ELR (cell line): ENCODE results near the gene NBDY.
"Not testable (repeated sequence)": the region's sequence is repeated elsewhere in the genome, so short reads cannot be mapped to it uniquely, and the experiment has no call there.

Experiments used
- DNase-seq: peaks from one replicate; pipeline ENCODE4 v3.0.0-alpha.2; 2015; ENCODE audit warnings: low read depth

Gene NBDY

DNA sequence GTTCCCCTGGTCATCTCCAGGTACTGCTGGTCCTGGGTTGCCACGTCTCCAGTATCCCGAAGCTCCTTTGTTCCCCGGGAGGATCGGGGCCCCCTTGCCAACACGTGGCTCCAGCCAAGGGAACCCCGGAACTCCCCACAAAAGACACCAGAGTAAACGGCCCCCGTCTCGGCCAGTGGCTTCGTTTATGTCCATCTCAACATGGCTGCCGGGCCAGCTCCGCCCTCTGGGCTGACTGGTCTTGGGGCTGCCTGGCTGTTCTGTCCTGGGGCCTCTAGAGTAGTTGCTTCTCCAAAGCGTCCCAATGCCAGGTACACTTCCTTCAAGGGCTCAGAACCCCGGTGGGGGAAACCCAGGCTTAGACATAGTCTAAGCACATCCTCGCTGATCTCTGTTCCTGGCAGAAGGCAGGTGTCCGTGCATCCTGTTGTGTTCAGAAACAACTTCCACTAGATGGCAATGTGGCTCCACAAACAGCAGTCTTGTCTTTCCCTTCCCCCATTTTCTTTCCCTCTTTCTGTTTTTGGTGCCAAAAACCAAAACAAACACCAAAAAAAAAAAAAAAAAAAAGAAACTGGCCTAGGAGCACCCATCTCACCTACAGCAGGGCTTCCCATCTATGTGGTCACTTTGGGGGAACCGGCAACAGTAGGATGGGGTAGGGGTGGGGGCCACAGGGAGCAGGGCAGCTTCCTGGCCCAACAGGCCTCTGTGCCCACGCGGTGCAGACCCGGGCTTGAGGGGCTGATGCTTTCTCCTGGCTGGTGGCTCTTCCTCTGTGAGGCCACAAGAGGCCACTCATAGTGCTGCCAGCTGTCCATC is 35.3 kb downstream of the NBDY start:
- peak; percentile 57 for DNase-seq

GRCh38 chrX:56764975-56765791 is 36.1 kb downstream of the NBDY start:
- DNase-seq, result no peak

DNA sequence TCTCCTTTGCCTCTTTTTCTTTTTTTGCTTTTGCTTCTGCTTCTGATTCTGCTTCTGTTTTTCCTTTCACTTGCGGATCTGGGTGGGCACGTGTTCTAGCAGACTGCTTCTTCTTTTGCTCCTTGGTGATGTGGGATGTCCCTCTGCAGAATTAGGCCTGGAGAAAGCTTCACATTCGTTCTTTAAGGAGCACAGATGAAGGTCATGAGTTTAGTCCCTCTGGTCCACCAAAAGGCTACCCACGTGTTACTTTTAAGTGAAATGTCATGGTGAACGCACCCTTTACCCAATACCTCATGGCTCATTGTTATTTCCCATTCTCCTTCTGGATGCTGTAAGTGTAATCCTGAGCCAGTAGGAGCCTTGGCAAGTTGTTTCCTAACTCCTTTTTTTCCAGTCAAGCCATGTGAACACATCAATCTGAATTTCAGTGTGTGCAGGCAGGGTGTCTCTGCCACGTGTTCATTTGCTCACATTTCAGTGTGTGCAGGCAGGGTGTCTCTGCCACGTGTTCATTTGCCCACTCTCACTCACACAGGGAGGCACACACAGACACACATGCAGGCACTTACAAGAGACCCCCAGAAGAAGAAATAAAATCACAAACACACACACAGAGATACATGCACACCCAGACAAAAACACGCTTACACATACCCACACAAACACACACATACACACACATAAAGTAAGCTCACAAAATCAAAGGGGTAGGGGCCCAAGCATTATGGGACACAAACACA is 36.9 kb downstream of the NBDY start:
- DNase-seq, result no peak

DNA sequence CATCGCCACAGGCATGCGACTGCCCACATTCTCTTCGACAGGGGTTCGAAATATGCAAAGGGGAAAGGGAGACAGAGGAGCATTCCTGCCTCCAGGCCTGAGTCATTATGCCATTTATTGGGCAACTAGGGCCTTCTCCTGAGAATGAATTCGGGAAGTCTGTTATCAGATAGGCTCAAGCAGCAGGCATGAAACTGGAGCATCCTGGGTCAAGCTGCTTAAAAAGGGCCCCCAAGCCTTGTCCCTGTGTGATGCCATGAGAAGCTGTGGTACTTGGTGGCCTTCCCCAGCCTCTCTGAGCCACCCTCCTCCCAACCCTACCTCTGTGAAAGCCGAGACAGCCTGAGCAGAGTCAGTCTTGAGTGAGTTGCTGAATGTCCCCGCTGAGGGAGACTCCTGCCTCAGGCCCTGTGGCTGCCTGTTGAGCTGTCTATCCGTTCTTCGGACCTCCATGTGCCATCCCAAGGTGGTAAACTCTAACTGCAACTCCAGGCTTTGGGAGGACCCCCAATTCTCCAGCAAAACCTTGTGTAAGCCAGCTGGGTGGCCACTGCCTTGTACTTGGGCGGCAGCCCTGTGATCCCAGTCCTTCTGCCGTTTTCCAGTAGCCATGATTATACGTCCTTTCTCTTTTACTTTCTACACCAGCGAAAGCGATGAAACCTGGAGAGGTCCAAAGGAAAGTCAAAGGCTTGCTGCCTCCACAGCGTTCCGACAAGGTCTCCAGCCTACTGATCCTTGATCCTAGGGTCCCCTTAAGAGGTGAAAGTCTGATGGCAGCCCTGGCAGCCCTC is 37.7 kb downstream of the NBDY start:
- DNase-seq, result peak; percentile 2

GRCh38 chrX:56767348-56768119 is 38.5 kb downstream of the NBDY start:
- DNase-seq, result not testable (repeated sequence)

- DNase-seq, result not testable (repeated sequence)
Measured at GRCh38 chrX:56768120-56768660, 39.1 kb downstream of the NBDY start.

DNA sequence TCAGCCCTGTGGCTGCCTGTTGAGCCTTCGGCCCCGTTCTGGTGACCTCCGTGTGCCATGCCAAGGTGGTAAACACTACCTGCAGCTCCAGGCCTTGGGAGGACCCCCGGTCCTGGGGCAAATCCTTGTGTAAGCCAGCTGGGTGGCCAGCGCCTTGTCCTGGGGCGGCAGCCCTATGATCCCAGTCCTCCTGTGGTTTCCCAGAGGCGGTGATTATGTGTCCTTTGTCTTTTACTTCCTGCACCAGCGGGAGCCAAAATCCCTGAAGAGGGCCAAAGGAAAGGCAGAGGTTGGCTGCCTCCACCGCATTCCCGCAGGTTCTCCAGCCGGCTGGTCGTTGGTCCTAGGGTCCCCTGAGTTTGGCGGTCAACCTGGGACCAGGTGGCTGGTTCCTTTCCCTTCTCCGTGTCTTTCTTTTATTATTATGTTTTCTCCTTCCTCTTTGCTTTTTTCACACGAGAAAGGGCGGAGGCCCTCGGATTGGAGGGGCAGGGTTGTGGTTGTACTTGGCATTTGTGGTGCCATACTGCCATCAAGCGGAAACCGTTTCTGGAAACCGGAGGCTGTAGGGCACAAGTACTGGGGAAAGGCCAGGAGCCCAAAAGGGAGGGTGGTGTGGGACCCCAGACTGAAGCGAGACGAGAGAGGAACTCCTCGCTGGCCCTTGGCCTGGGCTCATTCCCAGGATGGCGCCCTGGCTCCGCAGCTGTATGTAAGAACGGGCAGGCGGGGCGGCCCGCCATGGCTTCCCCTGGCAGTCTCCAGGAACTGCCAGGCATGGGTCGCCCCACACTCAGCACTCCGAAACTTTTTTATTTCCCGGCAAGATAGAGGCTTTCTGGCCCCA is 43.9 kb downstream of the NBDY start:
- not testable (repeated sequence) for DNase-seq

GRCh38 chrX:56773522-56774060 is 44.5 kb downstream of the NBDY start:
- not testable (repeated sequence) for DNase-seq

DNA sequence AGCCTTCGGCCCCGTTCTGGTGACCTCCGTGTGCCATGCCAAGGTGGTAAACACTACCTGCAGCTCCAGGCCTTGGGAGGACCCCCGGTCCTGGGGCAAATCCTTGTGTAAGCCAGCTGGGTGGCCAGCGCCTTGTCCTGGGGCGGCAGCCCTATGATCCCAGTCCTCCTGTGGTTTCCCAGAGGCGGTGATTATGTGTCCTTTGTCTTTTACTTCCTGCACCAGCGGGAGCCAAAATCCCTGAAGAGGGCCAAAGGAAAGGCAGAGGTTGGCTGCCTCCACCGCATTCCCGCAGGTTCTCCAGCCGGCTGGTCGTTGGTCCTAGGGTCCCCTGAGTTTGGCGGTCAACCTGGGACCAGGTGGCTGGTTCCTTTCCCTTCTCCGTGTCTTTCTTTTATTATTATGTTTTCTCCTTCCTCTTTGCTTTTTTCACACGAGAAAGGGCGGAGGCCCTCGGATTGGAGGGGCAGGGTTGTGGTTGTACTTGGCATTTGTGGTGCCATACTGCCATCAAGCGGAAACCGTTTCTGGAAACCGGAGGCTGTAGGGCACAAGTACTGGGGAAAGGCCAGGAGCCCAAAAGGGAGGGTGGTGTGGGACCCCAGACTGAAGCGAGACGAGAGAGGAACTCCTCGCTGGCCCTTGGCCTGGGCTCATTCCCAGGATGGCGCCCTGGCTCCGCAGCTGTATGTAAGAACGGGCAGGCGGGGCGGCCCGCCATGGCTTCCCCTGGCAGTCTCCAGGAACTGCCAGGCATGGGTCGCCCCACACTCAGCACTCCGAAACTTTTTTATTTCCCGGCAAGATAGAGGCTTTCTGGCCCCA is 49.3 kb downstream of the NBDY start:
- not testable (repeated sequence) for DNase-seq

DNA sequence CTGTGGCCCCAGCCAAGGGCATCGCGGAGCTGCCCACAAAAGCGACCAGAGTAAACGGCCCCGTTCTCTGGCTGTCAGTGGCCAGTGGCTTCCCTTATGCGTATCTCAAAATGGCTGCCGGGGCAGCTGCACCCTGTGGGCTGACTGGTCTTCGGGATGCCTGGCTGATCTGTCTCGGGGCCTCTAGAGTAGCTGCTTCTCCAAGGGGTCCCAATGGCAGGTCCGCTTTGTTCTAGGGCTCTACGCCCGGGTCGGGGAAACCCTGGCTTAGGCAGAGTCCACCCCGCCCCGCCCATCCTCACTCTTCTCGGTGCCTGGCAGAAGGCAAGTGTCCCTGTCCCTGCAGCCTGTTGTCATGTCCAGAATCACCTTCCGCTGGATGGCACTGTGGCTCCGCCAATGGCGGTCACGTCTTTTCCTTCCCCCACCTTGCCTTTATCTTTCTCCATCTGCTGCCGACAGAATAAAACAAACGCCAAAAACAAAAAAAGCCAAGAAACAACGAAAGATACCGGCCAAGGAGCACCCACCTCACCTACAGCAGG is 50.0 kb downstream of the NBDY start:
- not testable (repeated sequence) for DNase-seq

- DNase-seq, result not testable (repeated sequence)
Measured at GRCh38 chrX:56780681-56781649, 51.9 kb downstream of the NBDY start.

- no peak for DNase-seq
Measured at GRCh38 chrX:56782352-56782751, 53.3 kb downstream of the NBDY start.

DNA sequence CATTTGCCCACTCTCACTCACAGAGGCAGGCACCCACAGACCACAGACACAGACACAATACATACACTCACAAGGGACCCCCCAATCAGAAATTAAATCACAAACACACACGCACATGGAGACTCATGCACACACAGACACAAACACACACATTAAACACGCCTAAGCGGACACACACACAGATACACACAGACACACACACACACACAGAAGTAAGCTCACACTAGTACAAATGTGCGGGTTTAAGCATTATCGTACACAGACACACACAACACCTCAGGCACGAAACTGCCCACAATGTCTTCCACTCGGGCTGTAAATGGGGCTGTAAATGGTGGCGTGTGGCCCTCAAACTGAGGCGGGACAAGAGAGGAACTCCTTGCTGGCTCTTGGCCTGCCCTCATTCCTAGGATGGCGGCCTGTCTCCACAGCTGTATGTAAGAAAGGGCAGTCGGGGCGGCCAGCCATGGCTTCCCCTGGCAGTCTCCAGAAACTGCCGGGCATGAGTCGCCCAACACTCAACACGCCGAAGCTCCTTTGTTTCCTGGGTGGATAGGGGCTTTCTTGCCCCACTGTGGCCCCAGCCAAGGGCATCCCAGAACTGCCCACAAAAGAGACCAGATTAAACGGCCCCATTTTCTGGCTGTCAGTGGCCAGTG is 53.9 kb downstream of the NBDY start:
- no peak for DNase-seq

DNA sequence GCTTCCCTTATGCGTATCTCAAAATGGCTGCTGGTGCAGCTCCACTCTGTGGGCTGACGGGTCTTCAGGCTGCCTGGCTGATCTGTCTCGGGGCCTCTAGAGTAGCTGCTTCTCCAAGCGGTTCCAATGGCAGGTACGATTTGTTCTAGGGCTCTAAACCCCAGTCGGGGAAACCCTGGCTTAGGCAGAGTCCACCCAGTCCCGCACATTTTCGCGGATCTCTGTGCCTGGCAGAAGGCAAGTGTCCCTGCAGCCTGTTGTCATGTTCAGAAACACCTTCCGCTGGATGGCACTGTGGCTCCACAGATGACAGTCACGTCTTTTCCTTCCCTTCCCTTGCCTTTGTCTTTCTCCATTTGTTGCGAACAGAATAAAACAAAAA is 54.4 kb downstream of the NBDY start:
- DNase-seq, result no peak

DNA sequence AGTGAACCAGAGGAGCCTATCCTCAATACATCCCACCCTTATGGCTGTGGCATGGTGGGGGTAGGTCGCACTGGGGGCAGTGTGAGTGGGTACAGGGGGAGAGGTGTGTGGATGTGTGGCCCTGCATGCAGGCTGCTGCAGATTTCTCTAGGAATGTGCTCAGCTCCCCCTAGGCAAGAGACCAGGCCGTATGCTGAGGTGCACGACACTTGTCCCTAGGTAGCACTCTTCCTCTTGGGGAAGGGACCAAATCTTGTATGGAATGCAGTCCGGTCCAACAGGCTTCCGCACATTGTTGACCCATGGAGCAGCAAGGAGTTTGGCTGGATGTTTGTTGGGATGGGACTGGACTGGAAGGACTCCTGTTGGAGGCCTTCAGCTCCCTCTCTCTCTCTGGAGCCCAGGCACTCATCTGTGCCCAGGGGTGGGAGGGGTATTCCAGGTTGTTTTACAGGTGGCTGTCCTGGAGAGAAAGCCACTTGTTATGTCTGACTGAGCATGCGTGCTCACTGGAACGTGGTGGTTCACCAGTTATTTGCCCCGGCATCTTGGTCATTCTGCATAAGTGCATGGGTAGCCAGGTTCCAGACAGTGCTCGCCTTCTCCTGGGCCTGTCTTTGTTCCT is 55.1 kb downstream of the NBDY start:
- no peak for DNase-seq

GRCh38 chrX:56784666-56785065 is 55.6 kb downstream of the NBDY start:
- no peak for DNase-seq
